Uterus (tissue), 4 donors: ENCODE results near the gene MYO1D. TPM values are rescaled to one million over a fixed set of nuclear protein-coding genes. Genes with fewer than 3 reads are reported as not detected.
"Not testable (repeated sequence)": the region's sequence is repeated elsewhere in the genome, so short reads cannot be mapped to it uniquely, and the experiment has no call there.

ENCODE experiments used
- DNase-seq, 2 donors: peaks; one replicate each; pipeline ENCODE4 v3.0.0-alpha.2; 2019 to 2020
- H3K27ac ChIP-seq, 2 donors: fragments of 200-600 bp; sonication (generic); 1 replicate in 1 of 2; 2 replicates in 1 of 2; pipeline ENCODE4 v1.5.1; 2016 to 2018
- H3K27me3 ChIP-seq, 2 donors: fragments of 200-600 bp; sonication (generic); one replicate each; pipeline ENCODE4 v1.5.1; 2018 to 2019; ENCODE audit warnings: control low read depth in 1 of 2
- H3K36me3 ChIP-seq, 2 donors: fragments of 200-600 bp; sonication (generic); one replicate each; pipeline ENCODE4 v1.5.1; 2019; ENCODE audit warnings: control low read depth in 1 of 2
- H3K4me1 ChIP-seq, 2 donors: fragments of 200-600 bp; sonication (generic); one replicate each; pipeline ENCODE4 v1.5.1; 2018 to 2019; ENCODE audit warnings: control low read depth in 1 of 2
- H3K4me3 ChIP-seq, 2 donors: fragments of 200-600 bp; sonication (generic); 1 replicate in 1 of 2; 2 replicates in 1 of 2; pipeline ENCODE4 v1.5.1; 2018 to 2019; ENCODE audit warnings: mild to moderate bottlenecking in 1 of 2
- H3K9me3 ChIP-seq, 2 donors: fragments of 200-600 bp; sonication (generic); one replicate each; pipeline ENCODE4 v1.5.1; 2019; ENCODE audit warnings: control low read depth in 1 of 2
- POLR2A ChIP-seq, 2 donors: fragments of 450-650 bp; IDR thresholded peaks; one replicate each; pipeline ENCODE4 v1.6.1; 2016; ENCODE audit warnings: antibody characterized with exemption in 2 of 2, mild to moderate bottlenecking in 1 of 2, moderate library complexity in 1 of 2
- intact Hi-C: fragments of 100-400 bp; cut with DNase I; formaldehyde crosslinking; loops from one replicate; pipeline ENCODE4 v1.15.1; 2023; ENCODE audit warnings: low total_unique reads
- total RNA-seq, 4 donors: library from RNA; depleted of rRNA in 3 of 4; stranded (reverse); fragments of >200 nt in 3 of 4; gene quantifications; one replicate each; pipeline versions ENCODE4 v1.1.0 to v1.2.4, GENCODE V29; 2014 to 2023
- TF ChIP-seq, protein P1 (sequence below), 4 experiments: fragments of 200-600 bp in 2 of 4; fragments of 450-650 bp in 2 of 4; sonication (generic) in 2 of 4; IDR thresholded peaks; one replicate each; pipeline ENCODE4 v1.5.1; 2016 to 2019; ENCODE audit warnings: antibody characterized with exemption in 4 of 4, mild to moderate bottlenecking in 2 of 4, moderate library complexity in 1 of 4
- donor health status: DM: yes; HTN: yes; CAD: no.

MYO1D gene
- total RNA-seq, 4 donors from 2014 or later = 20.4 to 55.2 (median 30.6) TPM

- intact Hi-C loops = no loop called here
- Histone ChIP-seq H3K9me3 (no peaks in the 10 kb centered on the region), H3K27ac (no peak overlapping the region), H3K4me1 (no peaks in the 10 kb centered on the region), H3K27me3 (no peaks in the 10 kb centered on the region), H3K36me3 (no peaks in the 10 kb centered on the region), H3K4me3 (no peak overlapping the region)
- no peak for DNase-seq
- TF ChIP-seq, protein P1, sequence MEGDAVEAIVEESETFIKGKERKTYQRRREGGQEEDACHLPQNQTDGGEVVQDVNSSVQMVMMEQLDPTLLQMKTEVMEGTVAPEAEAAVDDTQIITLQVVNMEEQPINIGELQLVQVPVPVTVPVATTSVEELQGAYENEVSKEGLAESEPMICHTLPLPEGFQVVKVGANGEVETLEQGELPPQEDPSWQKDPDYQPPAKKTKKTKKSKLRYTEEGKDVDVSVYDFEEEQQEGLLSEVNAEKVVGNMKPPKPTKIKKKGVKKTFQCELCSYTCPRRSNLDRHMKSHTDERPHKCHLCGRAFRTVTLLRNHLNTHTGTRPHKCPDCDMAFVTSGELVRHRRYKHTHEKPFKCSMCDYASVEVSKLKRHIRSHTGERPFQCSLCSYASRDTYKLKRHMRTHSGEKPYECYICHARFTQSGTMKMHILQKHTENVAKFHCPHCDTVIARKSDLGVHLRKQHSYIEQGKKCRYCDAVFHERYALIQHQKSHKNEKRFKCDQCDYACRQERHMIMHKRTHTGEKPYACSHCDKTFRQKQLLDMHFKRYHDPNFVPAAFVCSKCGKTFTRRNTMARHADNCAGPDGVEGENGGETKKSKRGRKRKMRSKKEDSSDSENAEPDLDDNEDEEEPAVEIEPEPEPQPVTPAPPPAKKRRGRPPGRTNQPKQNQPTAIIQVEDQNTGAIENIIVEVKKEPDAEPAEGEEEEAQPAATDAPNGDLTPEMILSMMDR (IDR thresholded peaks at IDR 0.05) = no peak
- TF ChIP-seq POLR2A (IDR thresholded peaks at IDR 0.05) = no peak
Measured at GRCh38 chr17:32458371-32458770, 418.6 kb downstream of the MYO1D start.

DNA sequence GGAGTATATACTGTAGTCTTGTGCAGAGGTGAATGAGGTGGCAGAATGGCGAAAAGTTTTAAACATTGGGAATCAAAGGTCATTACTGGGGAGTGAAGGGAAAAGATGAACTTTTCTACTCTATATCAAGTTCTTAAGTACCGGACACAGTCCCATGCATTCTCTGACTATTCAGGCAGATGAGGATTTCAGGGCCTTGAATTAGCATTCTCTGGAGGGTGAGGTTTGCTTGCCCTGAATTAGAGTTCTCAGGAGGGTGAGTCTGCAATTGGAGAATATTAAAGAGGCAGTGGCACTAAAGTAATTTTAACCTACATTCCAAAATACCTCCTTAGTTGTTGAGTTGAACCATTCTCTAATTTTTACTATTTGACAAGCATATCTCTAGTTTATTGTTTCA is 423.6 kb downstream of the MYO1D start:
- Histone ChIP-seq H3K4me3 (no peak overlapping the region), H3K4me1 (no peaks in the 10 kb centered on the region), H3K27ac (no peak overlapping the region), H3K36me3 (no peaks in the 10 kb centered on the region), H3K27me3 (no peaks in the 10 kb centered on the region), H3K9me3 (no peaks in the 10 kb centered on the region)
- intact Hi-C loops = no loop called here
- no peak for TF ChIP-seq POLR2A (IDR thresholded peaks at IDR 0.05)
- TF ChIP-seq, protein P1 (IDR thresholded peaks at IDR 0.05) = no peak
- no peak for DNase-seq

GRCh38 chr17:32452281-32452680 is 424.6 kb downstream of the MYO1D start:
- Histone ChIP-seq H3K27me3 (no peaks in the 10 kb centered on the region), H3K9me3 (no peaks in the 10 kb centered on the region), H3K27ac (no peak overlapping the region), H3K4me1 (no peaks in the 10 kb centered on the region), H3K4me3 (no peak overlapping the region), H3K36me3 (no peaks in the 10 kb centered on the region)
- DNase-seq = no peak
- TF ChIP-seq POLR2A (IDR thresholded peaks at IDR 0.05) = no peak
- TF ChIP-seq, protein P1 (IDR thresholded peaks at IDR 0.05) = no peak
- intact Hi-C loops = no loop called here

- Histone ChIP-seq H3K36me3 (no peaks in the 10 kb centered on the region), H3K4me3 (no peak overlapping the region), H3K27ac (no peak overlapping the region), H3K27me3 (no peaks in the 10 kb centered on the region), H3K9me3 (no peaks in the 10 kb centered on the region), H3K4me1 (no peaks in the 10 kb centered on the region)
- intact Hi-C loops = no loop called here
- TF ChIP-seq, protein P1 (IDR thresholded peaks at IDR 0.05) = no peak
- TF ChIP-seq POLR2A (IDR thresholded peaks at IDR 0.05) = no peak
- no peak for DNase-seq
Measured at GRCh38 chr17:32451879-32452278, 425.0 kb downstream of the MYO1D start.

GRCh38 chr17:32450379-32450778 is 426.5 kb downstream of the MYO1D start:
- H3K4me3 ChIP-seq, DNase-seq, H3K4me1 ChIP-seq, H3K27ac ChIP-seq, intact Hi-C loops, H3K36me3 ChIP-seq, H3K9me3 ChIP-seq, H3K27me3 ChIP-seq: not testable (repeated sequence)

- no peaks in the 10 kb centered on the region for H3K27me3 ChIP-seq
- TF ChIP-seq, protein P1 (IDR thresholded peaks at IDR 0.05) = no peak
- TF ChIP-seq POLR2A (IDR thresholded peaks at IDR 0.05) = no peak
- no peaks in the 10 kb centered on the region for H3K36me3 ChIP-seq
- DNase-seq = no peak
- H3K4me3 ChIP-seq = no peak overlapping the region
- intact Hi-C loops = no loop called here
- H3K27ac ChIP-seq = no peak overlapping the region
- H3K4me1 ChIP-seq = no peaks in the 10 kb centered on the region
- no peaks in the 10 kb centered on the region for H3K9me3 ChIP-seq
Measured at GRCh38 chr17:32449963-32450362, 427.0 kb downstream of the MYO1D start.
